ENCODE data around the gene ACTRT2. TPM values are rescaled to one million over a fixed set of nuclear protein-coding genes. Genes with fewer than 3 reads are reported as not detected.

The ACTRT2 gene
- total RNA-seq (ENCODE audit: unreplicated experiment) = not detected
- long read RNA-seq = 0 reads

- Mint-ChIP-seq H3K4me1 (ENCODE audit: low read depth, unreplicated experiment) (no peaks in the 10 kb centered on the region), H3K4me3 (ENCODE audit: unreplicated experiment) (no peak within 1 kb of the TSS), H3K9me3 (ENCODE audit: unreplicated experiment) (peaks cover 2% of the 10 kb centered on the region), H3K27me3 (ENCODE audit: unreplicated experiment) (no peaks in the 10 kb centered on the region), H3K36me3 (ENCODE audit: unreplicated experiment) (no peaks in the 10 kb centered on the region), H3K27ac (ENCODE audit: unreplicated experiment) (no peak within 1 kb of the TSS)
- no peak for DNase-seq
- no peak for TF ChIP-seq CTCF (IDR thresholded peaks at IDR 0.05; ENCODE audit: partially characterized antibody, unreplicated experiment)
These were observed at the start of gene ACTRT2 for GRCh38 chr1:3021233-3021671. Gene ACTRT2, plus strand, starts transcription at chr1:3021467. Its CDS starts 220 bp downstream, at chr1:3021687.

GRCh38 chr1:2971609-2972008 lies 49.7 kb upstream of the ACTRT2 start:
- Mint-ChIP-seq H3K4me3 (ENCODE audit: unreplicated experiment) (no peak overlapping the region), H3K36me3 (ENCODE audit: unreplicated experiment) (no peaks in the 10 kb centered on the region), H3K27ac (ENCODE audit: unreplicated experiment) (no peak overlapping the region), H3K27me3 (ENCODE audit: unreplicated experiment) (peaks cover 3% of the 10 kb centered on the region), H3K9me3 (ENCODE audit: unreplicated experiment) (peaks cover 2% of the 10 kb centered on the region), H3K4me1 (ENCODE audit: low read depth, unreplicated experiment) (no peaks in the 10 kb centered on the region)
- TF ChIP-seq CTCF (IDR thresholded peaks at IDR 0.05; ENCODE audit: partially characterized antibody, unreplicated experiment) = no peak
- peak; percentile 6 for DNase-seq

GRCh38 chr1:2972011-2972878 lies 49.0 kb upstream of the ACTRT2 start:
- Mint-ChIP-seq H3K27ac (ENCODE audit: unreplicated experiment) (no peak overlapping the region), H3K4me3 (ENCODE audit: unreplicated experiment) (no peak overlapping the region), H3K27me3 (ENCODE audit: unreplicated experiment) (peaks cover 3% of the 10 kb centered on the region), H3K4me1 (ENCODE audit: low read depth, unreplicated experiment) (no peaks in the 10 kb centered on the region), H3K9me3 (ENCODE audit: unreplicated experiment) (peaks cover 2% of the 10 kb centered on the region), H3K36me3 (ENCODE audit: unreplicated experiment) (no peaks in the 10 kb centered on the region)
- TF ChIP-seq CTCF (IDR thresholded peaks at IDR 0.05; ENCODE audit: partially characterized antibody, unreplicated experiment) = no peak
- peak; percentile 4 for DNase-seq

- no peaks in the 10 kb centered on the region for H3K4me1 Mint-ChIP-seq (ENCODE audit: low read depth, unreplicated experiment)
- H3K4me3 Mint-ChIP-seq (ENCODE audit: unreplicated experiment) = no peak overlapping the region
- peaks cover 2% of the 10 kb centered on the region for H3K9me3 Mint-ChIP-seq (ENCODE audit: unreplicated experiment)
- no peak for TF ChIP-seq CTCF (IDR thresholded peaks at IDR 0.05; ENCODE audit: partially characterized antibody, unreplicated experiment)
- peak; percentile 11 for DNase-seq
- H3K27ac Mint-ChIP-seq (ENCODE audit: unreplicated experiment) = no peak overlapping the region
- no peaks in the 10 kb centered on the region for H3K36me3 Mint-ChIP-seq (ENCODE audit: unreplicated experiment)
- peaks cover 3% of the 10 kb centered on the region for H3K27me3 Mint-ChIP-seq (ENCODE audit: unreplicated experiment)
These were observed 48.2 kb upstream of the ACTRT2 start for GRCh38 chr1:2972879-2973575.

Measured in glutamatergic neuron (in vitro differentiated cells).